ENCODE data around the gene MORN3. TPM values are rescaled to one million over a fixed set of nuclear protein-coding genes. Genes with fewer than 3 reads are reported as not detected.
"Not testable (repeated sequence)": the region's sequence is repeated elsewhere in the genome, so short reads cannot be mapped to it uniquely, and the experiment has no call there.

Gene MORN3
- total RNA-seq, 1 donor from 2014 or later, result under 0.01 TPM

DNA sequence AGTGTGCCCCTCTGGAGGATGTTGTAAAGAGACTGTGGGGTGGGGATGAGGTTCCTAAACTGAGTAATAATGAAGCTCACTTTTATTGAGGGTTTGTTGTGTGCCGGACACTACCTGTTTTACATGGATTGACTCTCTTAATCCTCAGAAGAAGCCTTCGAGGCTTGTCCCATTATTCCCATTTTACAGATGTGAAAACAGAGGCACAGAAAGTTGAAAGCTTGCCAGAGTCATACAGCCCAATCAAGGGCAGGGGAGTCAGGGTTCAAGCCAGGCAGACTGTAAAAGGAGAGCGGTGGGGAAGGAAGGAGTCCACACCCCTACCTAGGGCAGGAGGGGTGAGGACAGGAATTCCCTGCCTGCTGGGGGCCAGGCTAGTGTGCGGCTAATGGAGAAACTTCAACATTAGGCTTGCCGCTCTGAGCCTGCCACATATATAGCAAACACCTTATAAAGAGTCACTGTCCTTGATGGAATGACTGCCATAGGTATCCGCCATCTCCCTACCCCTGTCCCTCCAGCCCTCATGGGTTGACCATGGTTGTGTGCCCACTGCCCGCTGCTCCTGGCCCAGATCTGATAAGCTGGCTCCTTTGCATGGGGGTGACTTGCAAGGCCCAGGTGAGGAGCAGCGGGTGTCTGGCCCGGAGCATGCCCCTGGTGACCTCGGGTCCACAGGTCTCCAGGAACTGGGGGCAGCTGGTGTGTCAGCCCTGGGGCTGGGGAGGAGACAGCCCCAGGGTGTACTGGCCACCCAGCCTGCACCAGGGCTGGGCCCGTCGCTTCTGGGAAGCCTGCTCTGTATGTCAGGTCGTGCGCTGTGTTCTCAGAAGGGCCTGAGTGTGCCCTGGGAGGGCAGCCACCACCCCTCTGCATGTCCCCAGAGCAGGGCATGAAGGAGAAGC lies 30.9 kb downstream of the MORN3 start:
- DNase-seq (ENCODE audit: low read depth in 2 of 2), result no peak

DNA sequence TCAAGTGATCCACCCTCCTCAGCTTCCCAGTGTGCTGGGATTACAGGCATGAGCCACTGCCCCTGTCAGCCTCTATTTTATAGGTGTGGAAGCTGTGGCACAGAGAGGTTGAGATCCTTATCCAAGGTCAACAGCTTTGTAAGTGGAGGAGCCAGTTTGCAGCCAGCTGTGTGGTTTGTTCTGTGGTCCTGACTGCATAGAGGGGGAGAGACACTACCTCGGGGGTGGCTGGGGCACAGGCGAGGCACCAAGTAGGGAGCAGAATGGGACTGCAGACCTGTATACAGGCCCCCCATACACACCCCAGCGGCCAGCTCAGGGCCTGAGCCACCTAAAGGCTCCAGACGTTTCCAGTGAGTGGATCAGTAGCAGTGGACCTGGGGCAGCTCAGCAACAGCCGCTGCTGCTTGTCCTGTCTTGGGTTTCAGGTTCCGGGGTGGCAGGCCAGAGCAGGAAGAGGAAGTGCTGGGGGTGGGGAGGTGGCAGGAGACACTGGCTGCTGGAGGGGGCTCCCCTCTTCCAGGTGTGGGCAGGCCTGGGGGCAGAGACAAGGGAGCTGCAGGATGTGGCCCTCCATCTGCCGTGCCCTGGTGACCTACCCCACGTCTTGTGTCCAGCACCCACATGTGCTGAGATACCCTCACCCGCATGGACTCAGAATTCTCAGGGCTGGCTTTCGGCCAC lies 32.1 kb downstream of the MORN3 start:
- no peak for DNase-seq (ENCODE audit: low read depth in 2 of 2)

DNA sequence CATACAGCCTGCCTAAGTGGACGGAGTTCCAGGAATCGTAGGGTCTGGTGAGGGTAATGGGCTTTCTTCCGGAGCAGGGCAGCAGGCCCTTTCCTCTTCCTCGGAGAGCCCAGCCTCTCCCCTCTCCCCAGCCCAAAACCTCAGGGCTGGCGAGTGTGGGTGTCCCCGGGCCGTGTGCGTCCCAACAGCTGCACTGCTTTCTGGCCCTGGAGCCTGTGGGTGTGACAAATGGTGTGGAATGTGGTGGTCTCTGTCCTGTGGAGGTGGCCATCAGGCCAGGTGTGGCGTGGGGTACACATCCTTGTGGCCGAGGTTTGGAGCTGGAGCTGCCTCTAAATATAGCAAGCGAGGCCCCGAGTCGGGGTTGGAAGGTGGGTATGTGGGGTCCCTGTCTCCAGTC lies 34.6 kb downstream of the MORN3 start:
- no peak for DNase-seq (ENCODE audit: low read depth in 2 of 2)

DNA sequence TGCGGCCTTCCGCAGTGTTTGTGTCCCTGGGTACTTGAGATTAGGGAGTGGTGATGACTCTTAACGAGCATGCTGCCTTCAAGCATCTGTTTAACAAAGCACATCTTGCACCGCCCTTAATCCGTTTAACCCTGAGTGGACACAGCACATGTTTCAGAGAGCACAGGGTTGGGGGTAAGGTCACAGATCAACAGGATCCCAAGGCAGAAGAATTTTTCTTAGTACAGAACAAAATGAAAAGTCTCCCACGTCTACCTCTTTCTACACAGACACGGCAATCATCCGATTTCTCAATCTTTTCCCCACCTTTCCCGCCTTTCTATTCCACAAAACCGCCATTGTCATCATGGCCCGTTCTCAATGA lies 35.6 kb downstream of the MORN3 start:
- not testable (repeated sequence) for DNase-seq (ENCODE audit: low read depth in 2 of 2)

DNA sequence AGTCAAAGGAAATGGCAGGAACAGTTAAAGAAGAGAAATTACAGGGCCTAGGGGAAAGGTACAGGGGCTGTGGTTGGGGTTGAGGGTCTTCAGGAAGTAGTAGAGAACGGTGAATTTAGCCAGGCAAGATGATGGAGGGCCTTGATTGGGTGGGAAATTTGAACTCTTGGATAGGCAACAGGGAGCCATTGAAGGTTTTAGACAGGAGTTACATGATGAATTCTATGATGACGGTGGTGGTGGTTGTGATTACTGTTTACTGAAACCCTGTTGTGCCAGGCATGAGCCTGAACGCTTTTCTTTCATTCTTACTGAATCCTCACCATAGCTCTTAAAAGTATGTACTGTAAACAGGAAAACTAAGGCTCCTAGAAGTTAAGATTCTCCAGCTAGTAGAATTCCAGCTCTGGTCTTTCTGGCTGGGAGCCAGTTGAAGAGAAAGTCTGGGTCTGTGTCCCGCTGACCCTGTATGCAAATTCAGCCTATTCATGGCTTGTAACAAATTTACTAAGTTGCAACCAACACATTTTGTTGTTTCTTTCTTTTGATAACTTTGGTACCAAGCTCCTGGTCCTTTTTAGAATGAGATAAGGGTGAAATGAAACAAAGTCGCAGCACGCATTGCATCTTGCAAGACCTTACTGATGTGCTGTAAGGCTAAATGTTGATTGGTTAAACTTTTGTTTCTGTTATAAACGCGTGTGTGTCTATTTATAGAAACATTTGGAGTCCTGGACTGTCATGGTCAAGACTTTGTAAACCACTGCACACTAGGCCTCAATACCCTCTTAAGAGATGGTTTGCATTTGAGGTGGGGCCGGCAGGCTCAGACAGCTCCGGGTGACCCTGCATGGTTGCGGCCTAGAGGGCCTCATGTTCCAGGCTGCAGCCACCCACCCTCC lies 37.1 kb downstream of the MORN3 start:
- DNase-seq (ENCODE audit: low read depth in 2 of 2), result peak in 1 of 2 donors; percentile 23

DNA sequence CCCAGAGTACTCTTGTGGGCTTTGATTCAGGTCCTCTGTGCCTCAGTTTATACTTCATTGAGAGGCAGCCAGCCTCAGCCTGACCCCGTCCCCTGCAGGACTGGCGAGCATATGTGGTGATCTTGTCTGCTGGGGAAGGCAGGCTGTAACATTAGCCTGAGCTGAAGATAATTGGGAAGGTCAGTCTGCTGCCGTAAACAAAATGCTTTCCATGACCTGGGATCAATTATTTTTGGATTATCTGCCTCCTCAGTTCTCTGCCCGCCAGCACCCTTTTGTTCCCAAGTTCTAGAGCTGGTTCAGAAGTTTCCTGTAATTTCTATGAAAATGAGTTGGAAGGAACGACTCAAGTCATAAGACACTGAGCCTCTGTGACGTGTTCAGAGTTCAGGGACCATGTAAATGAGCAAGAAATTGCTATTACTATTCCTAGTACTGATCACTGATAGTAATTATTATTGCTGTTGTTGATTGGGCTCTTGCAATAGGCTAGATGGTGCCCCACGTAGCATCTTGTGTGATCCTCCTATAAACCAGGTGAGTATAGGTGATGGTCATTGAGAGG lies 38.6 kb downstream of the MORN3 start:
- no peak for DNase-seq (ENCODE audit: low read depth in 2 of 2)

DNA sequence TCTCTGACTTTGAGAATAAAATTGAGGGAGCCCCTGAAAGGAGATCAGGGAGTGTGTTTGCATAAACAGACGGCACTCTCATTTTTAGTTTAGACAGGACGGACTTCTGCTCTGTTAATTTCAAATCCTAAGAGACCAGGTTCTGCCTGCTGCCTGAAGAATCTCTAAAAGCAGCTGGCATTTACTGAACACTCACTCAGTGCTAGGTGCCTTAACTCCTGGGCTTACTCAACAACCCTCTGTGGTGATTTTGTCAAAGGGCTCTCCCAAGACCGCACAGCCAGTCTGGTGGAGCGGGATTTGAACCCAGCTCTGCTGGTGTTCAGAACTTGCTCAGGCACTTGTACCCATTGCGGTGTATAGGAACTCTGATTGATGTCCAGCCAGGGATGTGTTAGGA lies 40.9 kb downstream of the MORN3 start:
- DNase-seq (ENCODE audit: low read depth in 2 of 2), result no peak

DNA sequence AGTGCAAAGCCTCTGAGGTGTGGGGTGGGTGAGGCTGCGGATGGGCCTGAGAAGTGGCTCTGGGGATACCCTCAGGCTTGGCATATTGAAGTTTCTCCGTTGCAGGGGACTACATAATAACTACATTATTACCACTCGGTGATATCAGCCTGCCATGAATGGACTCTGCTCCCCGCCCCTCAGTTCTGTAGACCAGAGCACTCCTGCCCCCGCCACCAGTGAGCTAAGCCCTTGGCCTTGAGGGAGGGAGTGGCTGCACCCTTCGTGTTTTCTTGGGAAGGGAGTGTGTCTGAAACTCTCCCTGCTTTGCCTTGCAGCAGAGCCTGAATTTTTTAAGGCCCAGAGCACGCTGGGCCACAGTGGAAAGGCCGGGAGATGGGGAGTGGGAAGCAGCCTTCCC lies 41.4 kb downstream of the MORN3 start:
- peak in 1 of 2 donors; percentile 29 for DNase-seq (ENCODE audit: low read depth in 2 of 2)

DNA sequence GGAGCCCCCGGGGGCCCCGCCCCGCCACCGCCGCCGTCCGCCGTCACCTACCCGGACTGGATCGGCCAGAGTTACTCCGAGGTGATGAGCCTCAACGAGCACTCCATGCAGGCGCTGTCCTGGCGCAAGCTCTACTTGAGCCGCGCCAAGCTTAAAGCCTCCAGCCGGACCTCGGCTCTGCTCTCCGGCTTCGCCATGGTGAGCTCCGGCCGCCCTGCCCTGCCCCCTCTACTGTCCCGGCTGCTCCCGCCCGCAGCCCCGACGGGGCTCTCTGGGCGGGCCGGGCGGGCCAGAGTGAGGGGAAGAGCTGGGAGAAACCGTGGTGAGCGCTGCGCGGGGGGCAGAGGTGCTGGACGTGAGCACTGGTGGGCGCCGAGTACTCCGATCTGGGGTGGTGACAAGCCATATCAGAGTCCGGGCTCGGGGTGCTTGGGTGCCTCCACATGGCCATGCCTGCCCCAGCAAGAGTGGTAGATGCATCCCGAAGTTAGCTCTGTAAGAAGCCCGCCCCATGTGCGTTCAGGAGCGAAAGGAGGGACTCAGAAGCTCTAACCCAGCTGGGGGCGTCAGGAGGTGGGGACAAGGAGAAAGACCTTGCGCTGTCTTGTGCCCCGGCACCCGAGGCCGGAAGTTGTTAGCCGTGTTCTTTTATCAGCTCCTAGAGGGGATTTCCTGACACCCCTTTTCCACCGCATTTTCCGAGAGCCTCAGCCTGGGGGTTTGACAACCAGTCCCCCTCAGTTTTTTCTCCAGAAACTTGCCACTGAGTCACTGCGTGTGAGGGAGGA lies 42.4 kb downstream of the MORN3 start:
- DNase-seq (ENCODE audit: low read depth in 2 of 2), result peak; percentile 75 to 80

DNA sequence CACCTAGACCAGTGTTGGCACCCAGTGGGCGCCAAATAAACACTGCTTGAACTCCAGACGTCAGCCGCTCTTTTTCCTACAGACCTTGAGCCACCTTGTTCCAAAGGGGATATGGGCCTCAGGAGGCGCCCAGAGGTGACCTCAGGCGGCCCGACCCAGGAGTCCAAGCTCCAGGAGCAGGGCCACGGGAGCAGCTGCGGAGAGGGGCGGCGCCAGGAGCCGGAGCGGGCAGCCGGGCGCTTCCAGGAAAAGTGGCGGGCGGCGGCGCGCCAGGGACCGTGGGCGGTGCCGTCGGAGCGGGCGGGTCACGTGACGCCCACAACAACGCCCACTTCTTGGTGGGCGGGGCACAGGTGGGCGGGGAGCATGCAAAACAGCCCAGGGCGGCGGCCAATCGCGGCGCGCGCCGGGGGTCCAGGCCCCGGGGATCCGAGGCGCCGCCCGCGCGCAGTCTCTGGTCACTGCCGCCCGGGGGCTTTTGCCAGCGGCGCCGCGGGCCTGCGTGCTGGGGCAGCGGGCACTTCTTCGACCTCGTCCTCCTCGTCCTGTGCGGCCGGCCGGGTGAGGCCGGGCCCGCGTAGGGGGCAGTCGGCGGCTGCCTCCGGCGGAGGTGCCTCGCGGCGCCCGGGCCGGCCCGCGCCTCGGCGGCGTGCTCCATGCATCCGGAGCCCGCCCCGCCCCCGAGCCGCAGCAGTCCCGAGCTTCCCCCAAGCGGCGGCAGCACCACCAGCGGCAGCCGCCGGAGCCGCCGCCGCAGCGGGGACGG lies 43.2 kb downstream of the MORN3 start, which contains the start of gene ORAI1:
Gene ORAI1 (plus strand): TSS at position 444 of the 766 bp plus-strand sequence.
- peak; percentile 97 to 98 for DNase-seq (ENCODE audit: low read depth in 2 of 2)

DNA sequence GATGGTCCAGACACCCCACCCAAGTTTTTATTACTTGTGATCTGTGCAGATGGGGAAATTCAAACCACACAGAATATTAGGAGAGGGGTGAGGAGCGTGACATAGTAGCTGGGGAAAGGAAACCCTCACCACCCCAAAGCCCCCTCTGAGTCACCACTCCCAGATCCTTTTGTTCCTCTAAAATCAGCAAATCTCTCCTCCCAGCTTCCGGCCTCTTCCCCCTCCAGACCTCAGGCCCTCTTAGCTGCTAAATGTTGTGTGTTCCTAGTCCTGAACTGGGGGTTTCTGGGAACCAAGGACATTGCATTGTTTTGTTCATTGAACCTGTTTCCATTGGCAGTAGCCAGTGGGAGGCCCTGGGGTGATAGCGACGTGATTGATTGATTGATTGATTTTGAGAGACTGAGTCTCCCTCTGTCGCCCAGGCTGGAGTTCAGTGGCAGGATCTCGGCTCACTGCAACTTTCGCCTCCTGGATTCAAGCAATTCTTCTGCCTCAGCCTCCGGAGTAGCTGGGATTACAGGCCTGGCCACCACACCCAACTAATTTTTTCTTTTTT lies 49.0 kb downstream of the MORN3 start:
- DNase-seq (ENCODE audit: low read depth in 2 of 2), result no peak

DNA sequence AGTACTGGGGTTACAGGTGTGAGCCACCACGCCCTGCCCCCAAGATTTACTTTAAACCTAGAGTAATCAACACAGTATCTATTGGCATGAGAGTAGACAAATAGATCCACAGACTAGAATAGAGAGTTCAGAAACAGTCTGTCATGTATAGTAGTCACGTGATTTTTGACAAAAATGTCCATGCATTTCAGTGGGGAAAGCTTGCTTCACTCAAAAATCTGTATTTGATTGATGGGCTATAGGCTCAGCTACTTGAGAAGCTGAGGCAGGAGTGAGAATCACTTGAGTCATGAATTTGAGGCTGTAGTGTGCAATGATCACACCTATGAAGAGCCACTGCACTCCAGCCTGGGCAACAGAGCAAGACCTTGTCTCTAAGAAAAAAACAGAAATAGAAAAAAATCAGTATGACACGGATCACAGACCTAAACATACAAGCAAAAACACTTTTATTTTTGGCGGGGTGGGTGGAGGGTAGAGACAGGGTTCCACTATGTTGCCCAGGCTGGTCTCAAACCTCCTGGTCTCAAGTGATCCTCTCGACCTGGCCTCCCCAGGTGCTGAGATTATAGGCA lies 50.7 kb downstream of the MORN3 start:
- no peak for DNase-seq (ENCODE audit: low read depth in 2 of 2)

DNA sequence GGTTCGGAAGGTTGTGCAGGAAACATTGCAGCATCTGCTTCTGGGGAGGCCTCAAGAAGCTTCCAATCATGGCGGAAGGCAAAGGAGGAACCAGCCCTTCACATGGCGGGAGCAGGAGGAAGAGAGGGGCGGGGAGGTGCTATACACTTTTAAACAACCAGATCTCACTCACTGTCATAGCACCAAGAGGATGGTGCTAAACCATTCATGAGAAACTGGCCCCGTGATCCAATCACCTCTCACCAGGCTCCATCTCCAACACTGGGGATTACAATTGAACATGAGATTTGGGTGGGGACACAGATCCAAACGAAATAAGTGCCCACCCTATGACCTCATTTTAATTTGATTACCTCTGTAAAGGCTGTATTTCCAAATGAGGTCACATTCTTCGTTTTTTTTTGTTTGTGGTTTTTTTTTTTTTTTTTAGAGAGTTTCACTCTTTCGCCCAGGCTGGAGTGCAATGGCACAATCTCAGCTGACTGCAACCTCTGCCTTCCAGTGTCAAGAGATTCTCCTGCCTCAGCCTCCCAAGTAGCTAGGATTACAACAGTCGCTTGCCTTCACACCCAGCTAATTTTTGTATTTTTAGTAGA lies 54.5 kb downstream of the MORN3 start:
- DNase-seq (ENCODE audit: low read depth in 2 of 2), result no peak

DNA sequence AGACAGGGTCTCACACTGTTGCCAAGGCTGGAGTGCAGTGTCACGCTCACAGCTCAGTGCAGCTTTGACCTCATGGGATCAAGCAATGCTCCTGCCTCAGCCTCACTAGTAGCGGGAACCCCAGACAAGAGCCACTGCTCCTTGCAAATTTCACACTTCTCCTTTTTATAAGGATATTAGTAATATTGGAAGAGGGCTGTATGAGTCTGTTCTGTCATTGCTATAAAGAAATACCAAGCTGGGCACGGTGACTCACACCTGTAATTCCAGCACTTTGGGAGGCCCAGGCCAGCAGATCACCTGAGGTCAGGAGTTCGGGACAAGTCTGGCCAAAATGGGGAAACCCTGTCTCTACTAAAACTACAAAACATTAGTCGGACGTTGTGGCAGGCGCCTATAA lies 56.0 kb downstream of the MORN3 start:
- no peak for DNase-seq (ENCODE audit: low read depth in 2 of 2)

DNA sequence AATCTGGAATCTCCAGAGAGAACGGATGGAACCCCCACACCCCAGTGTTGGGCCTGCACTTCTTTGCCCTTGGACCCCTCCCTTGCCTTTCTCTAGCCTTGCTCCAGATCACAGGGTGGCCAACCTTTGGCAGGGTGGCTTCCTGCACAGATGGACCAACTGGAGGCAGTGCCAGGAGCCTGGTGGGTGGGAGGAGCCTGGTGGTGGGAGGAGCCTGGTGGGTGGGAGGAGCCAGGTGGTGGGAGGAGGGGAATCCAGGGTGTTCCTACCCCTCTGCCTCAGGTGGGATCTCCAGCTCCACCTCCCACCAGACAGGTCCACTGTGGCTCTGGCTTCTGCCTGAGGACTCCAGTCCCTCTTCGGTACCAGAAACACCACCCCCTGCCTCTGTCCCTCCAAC lies 58.1 kb downstream of the MORN3 start:
- no peak for DNase-seq (ENCODE audit: low read depth in 2 of 2)

DNA sequence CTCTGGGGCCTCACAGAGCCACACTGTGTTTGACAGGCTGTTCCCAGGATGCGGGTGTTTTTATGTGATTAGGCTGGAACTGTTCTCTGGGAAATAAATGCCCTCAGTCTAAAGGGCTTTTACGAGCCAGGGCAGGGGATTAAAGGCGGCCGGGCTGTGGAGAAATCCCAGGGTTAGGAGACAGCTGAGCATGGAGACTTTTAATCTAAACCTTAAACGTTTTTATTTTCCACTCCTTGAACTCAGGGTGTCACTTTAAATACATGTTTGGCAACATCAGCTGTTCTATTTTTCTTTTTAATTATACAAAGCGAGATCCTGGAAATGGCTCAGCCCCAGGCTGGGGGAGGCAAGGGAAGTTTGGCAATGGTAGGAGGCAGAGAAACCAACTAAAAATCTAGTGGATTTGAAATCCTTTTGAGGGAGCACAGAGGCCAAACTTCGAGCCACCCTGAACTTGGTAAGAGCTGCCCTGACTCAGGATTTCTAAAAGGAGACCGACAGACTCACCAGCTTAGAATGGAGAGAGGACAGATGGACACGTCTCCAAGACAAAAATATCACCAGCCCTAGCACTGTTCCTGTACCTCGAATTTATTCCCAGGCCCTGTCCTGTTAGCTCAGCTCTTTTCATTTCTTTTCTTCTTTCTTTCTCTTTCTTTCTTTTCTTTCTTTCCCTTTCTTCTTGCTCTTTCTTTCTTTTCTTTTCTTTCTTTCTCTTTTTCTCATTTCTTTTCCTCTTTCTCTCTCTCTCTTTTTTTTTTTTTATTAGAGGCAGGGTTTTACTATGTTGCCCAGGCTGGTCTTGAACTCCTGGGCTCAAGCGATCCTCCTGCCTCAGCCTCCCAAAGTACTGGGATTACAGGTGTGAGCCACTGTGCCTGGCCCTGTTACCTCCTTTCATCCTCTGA lies 59.0 kb downstream of the MORN3 start:
- DNase-seq (ENCODE audit: low read depth in 2 of 2), result no peak

DNA sequence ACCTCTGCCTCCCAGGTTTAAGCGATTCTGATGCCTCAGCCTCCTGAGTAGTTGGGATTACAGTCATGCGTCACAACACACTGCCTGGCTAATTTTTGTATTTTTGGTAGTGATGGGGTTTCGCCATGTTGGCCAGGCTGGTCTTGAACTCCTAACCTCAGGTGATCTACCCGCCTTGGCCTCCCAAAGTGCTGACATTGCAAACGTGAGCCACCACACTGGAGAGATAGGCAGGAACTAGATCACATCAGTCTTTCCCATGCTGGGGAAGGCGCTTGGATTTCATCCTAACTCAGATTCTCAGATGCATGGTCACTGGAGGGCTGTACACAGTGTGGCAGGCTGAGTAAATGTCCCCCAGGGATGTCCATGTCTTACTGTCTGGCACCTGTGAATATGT lies 61.2 kb downstream of the MORN3 start:
- no peak for DNase-seq (ENCODE audit: low read depth in 2 of 2)

DNA sequence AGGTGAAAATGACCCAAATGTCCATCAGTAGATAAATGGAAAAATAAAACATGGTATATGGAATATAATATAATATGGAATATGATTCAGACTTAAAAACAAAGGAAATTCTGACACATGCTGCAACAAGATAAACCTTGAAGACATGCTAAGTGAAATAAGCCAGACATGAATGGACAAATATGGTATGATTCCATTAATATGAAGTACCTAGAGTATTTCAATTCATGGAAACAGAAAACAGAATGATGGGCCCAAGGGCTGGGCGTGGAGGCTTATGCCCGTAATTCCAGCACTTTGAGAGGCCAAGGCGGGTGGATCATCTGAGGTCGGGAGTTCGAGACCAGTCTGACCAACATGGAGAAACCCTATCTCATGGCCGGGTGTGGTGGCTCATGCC lies 65.9 kb downstream of the MORN3 start:
- no peak for DNase-seq (ENCODE audit: low read depth in 2 of 2)

Data from lung microvascular endothelial cell (primary cell).